ENCODE results near the gene PMPCA. TPM values are rescaled to one million over a fixed set of nuclear protein-coding genes. Genes with fewer than 3 reads are reported as not detected.

The PMPCA gene
- total RNA-seq, 1 experiment from 2014 or later, result 20.9 TPM

- Histone ChIP-seq H4K20me1 (ENCODE audit: insufficient read depth, low read depth, low read length) (peaks cover 22% of the 10 kb centered on the region), H3K9me3 (ENCODE audit: low read length) (no peaks in the 10 kb centered on the region), H3K27ac (ENCODE audit: low read length) (no peak overlapping the region), H3K79me2 (ENCODE audit: low read length) (peaks cover 25% of the 10 kb centered on the region), H3K27me3 (ENCODE audit: low read length) (no peaks in the 10 kb centered on the region), H3K4me1 (ENCODE audit: low read length) (peaks cover 27% of the 10 kb centered on the region), H3K9me2 (replicated peaks; ENCODE audit: insufficient read depth, low read length) (no peaks in the 10 kb centered on the region), H3K36me3 (ENCODE audit: insufficient read depth, low read length) (no peaks in the 10 kb centered on the region), H3K4me3 (ENCODE audit: low read length) (no peak overlapping the region), H2AFZ (ENCODE audit: low read length) (no peak overlapping the region), H3K9ac (ENCODE audit: low read length) (no peak overlapping the region), H3K4me2 (ENCODE audit: low read depth, low read length, poor library complexity, severe bottlenecking) (no peak overlapping the region)
- no peak for DNase-seq
Observed at GRCh38 chr9:136441681-136442245, 31.3 kb downstream of the PMPCA start.

DNA sequence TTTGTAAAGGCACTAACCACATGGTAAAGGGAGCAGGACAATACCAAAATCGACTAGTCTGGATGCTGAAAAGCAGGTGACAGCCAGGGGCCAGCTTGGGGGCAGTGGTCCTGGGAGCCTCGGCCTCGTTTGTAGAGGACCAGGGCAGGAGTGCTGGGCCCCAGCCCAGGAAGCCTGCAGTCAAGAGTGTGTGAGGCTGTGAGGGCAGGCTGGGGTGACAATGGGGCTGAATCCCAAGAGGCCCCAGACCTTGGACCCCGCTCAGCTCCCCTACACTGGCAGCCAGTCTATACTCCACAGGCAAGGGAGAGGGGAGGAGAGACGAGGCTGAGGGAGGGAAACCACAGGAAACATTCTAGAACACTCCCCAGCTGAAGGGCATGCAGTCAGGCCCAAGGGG lies 31.8 kb downstream of the PMPCA start:
- H3K27me3 ChIP-seq (ENCODE audit: low read length), result no peaks in the 10 kb centered on the region
- H4K20me1 ChIP-seq (ENCODE audit: insufficient read depth, low read depth, low read length), result peaks cover 20% of the 10 kb centered on the region
- no peak for DNase-seq
- H2AFZ ChIP-seq (ENCODE audit: low read length), result no peak overlapping the region
- H3K79me2 ChIP-seq (ENCODE audit: low read length), result peaks cover 20% of the 10 kb centered on the region
- H3K9ac ChIP-seq (ENCODE audit: low read length), result no peak overlapping the region
- H3K4me2 ChIP-seq (ENCODE audit: low read depth, low read length, poor library complexity, severe bottlenecking), result no peak overlapping the region
- H3K9me2 ChIP-seq (replicated peaks; ENCODE audit: insufficient read depth, low read length), result no peaks in the 10 kb centered on the region
- H3K36me3 ChIP-seq (ENCODE audit: insufficient read depth, low read length), result peaks cover 2% of the 10 kb centered on the region; the same call in 1 of the 2 replicates
- H3K9me3 ChIP-seq (ENCODE audit: low read length), result no peaks in the 10 kb centered on the region
- H3K4me1 ChIP-seq (ENCODE audit: low read length), result peaks cover 27% of the 10 kb centered on the region
- H3K27ac ChIP-seq (ENCODE audit: low read length), result no peak overlapping the region
- no peak overlapping the region for H3K4me3 ChIP-seq (ENCODE audit: low read length)

DNA sequence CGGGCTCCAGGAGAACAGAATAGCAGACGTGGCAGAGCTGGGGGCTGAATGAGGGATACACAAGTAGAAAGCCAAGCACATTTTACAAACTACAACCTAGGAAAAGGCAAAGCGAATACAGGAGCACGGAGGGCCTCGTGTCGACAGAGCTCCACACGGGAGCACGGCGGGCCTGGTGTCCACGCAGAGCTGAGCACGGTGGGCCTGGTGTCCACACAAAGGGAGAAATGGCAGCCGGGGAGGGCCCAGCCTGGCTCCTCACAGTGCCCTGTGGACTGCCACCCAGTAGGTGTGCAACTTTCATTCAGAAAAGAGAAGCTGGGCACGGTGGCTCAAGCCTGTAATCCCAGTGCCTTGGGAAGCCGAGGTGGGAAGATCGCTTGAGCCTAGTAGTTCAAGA lies 32.6 kb downstream of the PMPCA start:
- no peak overlapping the region for H2AFZ ChIP-seq (ENCODE audit: low read length)
- H4K20me1 ChIP-seq (ENCODE audit: insufficient read depth, low read depth, low read length), result peaks cover 13% of the 10 kb centered on the region; the same call in 1 of the 2 replicates
- H3K27ac ChIP-seq (ENCODE audit: low read length), result no peak overlapping the region
- H3K79me2 ChIP-seq (ENCODE audit: low read length), result peaks cover 11% of the 10 kb centered on the region
- H3K9me2 ChIP-seq (replicated peaks; ENCODE audit: insufficient read depth, low read length), result no peaks in the 10 kb centered on the region
- H3K9me3 ChIP-seq (ENCODE audit: low read length), result no peaks in the 10 kb centered on the region
- H3K4me2 ChIP-seq (ENCODE audit: low read depth, low read length, poor library complexity, severe bottlenecking), result no peak overlapping the region
- H3K27me3 ChIP-seq (ENCODE audit: low read length), result no peaks in the 10 kb centered on the region
- no peak for DNase-seq
- no peak overlapping the region for H3K4me3 ChIP-seq (ENCODE audit: low read length)
- no peak overlapping the region for H3K9ac ChIP-seq (ENCODE audit: low read length)
- peaks cover 3% of the 10 kb centered on the region; the same call in 1 of the 2 replicates for H3K36me3 ChIP-seq (ENCODE audit: insufficient read depth, low read length)
- peaks cover 25% of the 10 kb centered on the region for H3K4me1 ChIP-seq (ENCODE audit: low read length)

- Histone ChIP-seq H3K36me3 (ENCODE audit: insufficient read depth, low read length) (peaks cover 3% of the 10 kb centered on the region; the same call in 1 of the 2 replicates), H3K9me2 (replicated peaks; ENCODE audit: insufficient read depth, low read length) (no peaks in the 10 kb centered on the region), H3K27ac (ENCODE audit: low read length) (no peak overlapping the region), H3K79me2 (ENCODE audit: low read length) (peaks cover 5% of the 10 kb centered on the region), H3K9ac (ENCODE audit: low read length) (no peak overlapping the region), H3K4me1 (ENCODE audit: low read length) (peaks cover 20% of the 10 kb centered on the region), H3K27me3 (ENCODE audit: low read length) (no peaks in the 10 kb centered on the region), H3K4me2 (ENCODE audit: low read depth, low read length, poor library complexity, severe bottlenecking) (no peak overlapping the region), H2AFZ (ENCODE audit: low read length) (no peak overlapping the region), H3K9me3 (ENCODE audit: low read length) (no peaks in the 10 kb centered on the region), H4K20me1 (ENCODE audit: insufficient read depth, low read depth, low read length) (peaks cover 7% of the 10 kb centered on the region; the same call in 1 of the 2 replicates), H3K4me3 (ENCODE audit: low read length) (no peak overlapping the region)
- DNase-seq, result no peak
Observed at GRCh38 chr9:136443687-136444086, 33.2 kb downstream of the PMPCA start.

GRCh38 chr9:136444102-136444501 lies 33.6 kb downstream of the PMPCA start:
- Histone ChIP-seq H2AFZ (ENCODE audit: low read length) (no peak overlapping the region), H3K27me3 (ENCODE audit: low read length) (no peaks in the 10 kb centered on the region), H3K9me3 (ENCODE audit: low read length) (no peaks in the 10 kb centered on the region), H3K4me2 (ENCODE audit: low read depth, low read length, poor library complexity, severe bottlenecking) (no peak overlapping the region), H3K4me1 (ENCODE audit: low read length) (peaks cover 20% of the 10 kb centered on the region), H3K27ac (ENCODE audit: low read length) (no peak overlapping the region), H3K79me2 (ENCODE audit: low read length) (peaks cover 1% of the 10 kb centered on the region; the same call in 1 of the 2 replicates), H3K36me3 (ENCODE audit: insufficient read depth, low read length) (peaks cover 3% of the 10 kb centered on the region; the same call in 1 of the 2 replicates), H3K9ac (ENCODE audit: low read length) (no peak overlapping the region), H3K4me3 (ENCODE audit: low read length) (no peak overlapping the region), H3K9me2 (replicated peaks; ENCODE audit: insufficient read depth, low read length) (no peaks in the 10 kb centered on the region), H4K20me1 (ENCODE audit: insufficient read depth, low read depth, low read length) (peaks cover 7% of the 10 kb centered on the region; the same call in 1 of the 2 replicates)
- DNase-seq, result no peak

DNA sequence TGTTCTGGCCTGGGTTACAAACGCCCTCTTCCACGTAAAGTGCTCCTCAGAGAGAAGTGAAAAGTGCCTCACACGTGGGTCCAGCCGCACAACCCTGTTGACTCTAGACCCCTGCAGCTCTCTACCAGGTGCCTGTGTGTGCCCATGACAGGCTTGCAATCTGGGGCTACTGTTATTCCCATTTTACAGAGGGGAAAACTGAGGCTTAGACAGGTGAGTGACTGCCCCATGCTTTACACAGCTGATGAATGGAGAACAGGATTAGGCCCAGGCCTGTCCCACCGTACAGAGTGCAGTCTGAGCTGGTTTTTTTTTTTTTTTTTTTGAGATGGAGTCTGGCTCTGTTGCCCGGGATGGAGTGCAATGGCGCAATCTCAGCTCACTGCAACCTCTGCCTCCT lies 35.3 kb downstream of the PMPCA start:
- peaks cover 3% of the 10 kb centered on the region; the same call in 1 of the 2 replicates for H3K36me3 ChIP-seq (ENCODE audit: insufficient read depth, low read length)
- no peak overlapping the region for H3K4me2 ChIP-seq (ENCODE audit: low read depth, low read length, poor library complexity, severe bottlenecking)
- H3K27me3 ChIP-seq (ENCODE audit: low read length), result no peaks in the 10 kb centered on the region
- no peak overlapping the region for H3K4me3 ChIP-seq (ENCODE audit: low read length)
- H3K27ac ChIP-seq (ENCODE audit: low read length), result no peak overlapping the region
- H3K9me3 ChIP-seq (ENCODE audit: low read length), result no peaks in the 10 kb centered on the region
- H3K9ac ChIP-seq (ENCODE audit: low read length), result no peak overlapping the region
- peaks cover 15% of the 10 kb centered on the region for H3K4me1 ChIP-seq (ENCODE audit: low read length)
- H4K20me1 ChIP-seq (ENCODE audit: insufficient read depth, low read depth, low read length), result peaks cover 4% of the 10 kb centered on the region; the same call in 1 of the 2 replicates
- H3K79me2 ChIP-seq (ENCODE audit: low read length), result no peaks in the 10 kb centered on the region
- H2AFZ ChIP-seq (ENCODE audit: low read length), result no peak overlapping the region
- DNase-seq, result no peak
- no peaks in the 10 kb centered on the region for H3K9me2 ChIP-seq (replicated peaks; ENCODE audit: insufficient read depth, low read length)

DNA sequence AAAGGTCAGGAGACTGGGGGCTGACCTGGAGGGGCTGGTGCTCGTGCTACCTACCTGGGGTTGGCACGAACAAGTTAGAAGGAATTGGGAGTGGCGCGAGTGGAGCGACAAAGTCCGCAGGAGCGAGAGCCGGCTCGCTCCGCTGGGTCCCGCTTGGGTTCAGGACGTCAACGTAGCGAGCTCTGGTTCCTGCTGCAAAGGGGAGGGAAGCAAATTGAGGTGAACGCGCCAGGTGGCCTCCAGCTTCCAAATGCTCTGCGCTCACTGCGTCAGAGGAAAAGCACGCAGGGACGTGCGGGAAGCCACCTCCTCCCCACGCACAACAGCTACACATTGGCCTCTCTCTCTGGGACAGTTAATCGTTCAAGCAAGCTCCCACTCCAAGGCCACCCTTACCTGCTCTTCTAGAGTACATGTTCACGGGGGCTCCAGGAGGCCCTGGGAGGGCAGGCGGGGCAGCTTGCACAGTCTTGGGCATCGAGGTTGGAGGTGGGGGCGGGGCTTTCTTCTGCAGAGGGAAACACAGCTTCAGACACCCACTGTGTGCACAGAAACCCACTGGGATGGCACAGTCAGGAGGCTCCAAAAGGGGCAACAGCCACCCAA lies 36.8 kb downstream of the PMPCA start:
- Histone ChIP-seq H3K27ac (ENCODE audit: low read length) (0 out of 2 replicates have a peak overlapping the region, but pooled peaks have one; percentile 34), H3K36me3 (ENCODE audit: insufficient read depth, low read length) (peaks cover 5% of the 10 kb centered on the region; the same call in 1 of the 2 replicates), H3K9me3 (ENCODE audit: low read length) (no peaks in the 10 kb centered on the region), H3K27me3 (ENCODE audit: low read length) (no peaks in the 10 kb centered on the region), H3K79me2 (ENCODE audit: low read length) (no peaks in the 10 kb centered on the region), H3K4me3 (ENCODE audit: low read length) (no peak overlapping the region), H3K9ac (ENCODE audit: low read length) (no peak overlapping the region), H3K4me1 (ENCODE audit: low read length) (peaks cover 15% of the 10 kb centered on the region), H2AFZ (ENCODE audit: low read length) (no peak overlapping the region), H3K9me2 (replicated peaks; ENCODE audit: insufficient read depth, low read length) (no peaks in the 10 kb centered on the region), H4K20me1 (ENCODE audit: insufficient read depth, low read depth, low read length) (peaks cover 4% of the 10 kb centered on the region; the same call in 1 of the 2 replicates), H3K4me2 (ENCODE audit: low read depth, low read length, poor library complexity, severe bottlenecking) (no peak overlapping the region)
- DNase-seq, result no peak

- H3K4me3 ChIP-seq (ENCODE audit: low read length), result no peak overlapping the region
- H3K9ac ChIP-seq (ENCODE audit: low read length), result no peak overlapping the region
- no peaks in the 10 kb centered on the region for H3K27me3 ChIP-seq (ENCODE audit: low read length)
- no peak overlapping the region for H2AFZ ChIP-seq (ENCODE audit: low read length)
- DNase-seq, result no peak
- H3K79me2 ChIP-seq (ENCODE audit: low read length), result no peaks in the 10 kb centered on the region
- no peaks in the 10 kb centered on the region for H3K9me2 ChIP-seq (replicated peaks; ENCODE audit: insufficient read depth, low read length)
- H3K4me2 ChIP-seq (ENCODE audit: low read depth, low read length, poor library complexity, severe bottlenecking), result no peak overlapping the region
- H3K4me1 ChIP-seq (ENCODE audit: low read length), result peaks cover 15% of the 10 kb centered on the region
- no peaks in the 10 kb centered on the region for H3K9me3 ChIP-seq (ENCODE audit: low read length)
- no peak overlapping the region for H3K27ac ChIP-seq (ENCODE audit: low read length)
- H4K20me1 ChIP-seq (ENCODE audit: insufficient read depth, low read depth, low read length), result peaks cover 4% of the 10 kb centered on the region; the same call in 1 of the 2 replicates
- H3K36me3 ChIP-seq (ENCODE audit: insufficient read depth, low read length), result peaks cover 5% of the 10 kb centered on the region; the same call in 1 of the 2 replicates
Observed at GRCh38 chr9:136448655-136449054, 38.2 kb downstream of the PMPCA start.
